HG03571 (cell line): Measurements from ENCODE around the gene DIPK1B.

ENCODE experiments used
- ATAC-seq: cut with Tn5 transposase; IDR thresholded peaks from one replicate; pipeline ENCODE4 v1.9.1; 2021; ENCODE audit not compliant: unreplicated experiment

Gene DIPK1B

DNA sequence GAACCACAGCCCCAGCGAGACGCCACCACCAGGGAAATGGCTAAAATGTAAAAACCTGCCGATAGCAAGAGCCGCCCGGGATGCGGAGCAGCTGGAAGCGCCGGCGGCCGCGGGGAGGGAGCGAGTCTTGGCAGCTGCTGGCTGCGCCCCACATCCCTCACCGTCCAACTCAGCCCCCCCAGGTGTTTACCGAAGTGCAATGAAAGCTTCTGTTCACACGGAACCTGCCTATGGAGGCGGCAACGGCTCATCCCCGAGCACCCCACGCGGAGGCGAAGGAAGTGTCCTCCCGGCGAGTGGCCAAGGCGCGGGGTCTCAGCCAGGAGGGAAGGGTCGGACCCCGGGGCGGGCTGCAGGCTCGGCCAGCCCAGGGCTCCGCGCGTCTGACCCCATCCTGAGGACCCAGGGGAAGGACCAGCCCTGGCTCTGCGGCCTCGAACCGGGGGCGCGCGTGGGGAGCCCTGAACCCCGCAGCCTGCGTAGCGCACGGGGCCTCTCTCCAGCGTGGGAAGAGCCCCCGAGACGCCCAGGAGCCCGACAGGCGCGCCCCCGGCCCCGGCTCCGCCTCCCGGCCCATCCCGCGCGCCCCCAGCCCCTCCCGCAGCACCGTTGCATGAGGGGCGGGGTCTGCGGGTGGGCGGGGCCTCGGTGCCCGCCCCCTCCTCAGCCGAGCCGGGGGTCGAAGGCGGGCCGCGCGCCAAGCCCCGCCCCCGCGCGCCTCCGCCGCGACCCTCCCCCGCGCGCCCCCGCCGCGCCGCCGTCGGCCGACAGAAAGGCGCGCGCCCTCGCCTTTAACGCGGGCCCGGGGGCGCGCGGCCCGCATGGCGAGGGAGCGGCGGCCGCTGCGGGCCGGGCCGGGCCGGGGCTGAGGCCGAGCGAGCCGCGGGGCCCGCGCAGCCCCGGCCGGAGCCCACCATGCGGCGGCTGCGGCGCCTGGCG, at the start of gene DIPK1B:
TSS of gene DIPK1B (plus strand) at position 822 of the 939 bp plus-strand sequence. CDS start at position 916, 94 bp downstream.
- ATAC-seq, result no peak

DNA sequence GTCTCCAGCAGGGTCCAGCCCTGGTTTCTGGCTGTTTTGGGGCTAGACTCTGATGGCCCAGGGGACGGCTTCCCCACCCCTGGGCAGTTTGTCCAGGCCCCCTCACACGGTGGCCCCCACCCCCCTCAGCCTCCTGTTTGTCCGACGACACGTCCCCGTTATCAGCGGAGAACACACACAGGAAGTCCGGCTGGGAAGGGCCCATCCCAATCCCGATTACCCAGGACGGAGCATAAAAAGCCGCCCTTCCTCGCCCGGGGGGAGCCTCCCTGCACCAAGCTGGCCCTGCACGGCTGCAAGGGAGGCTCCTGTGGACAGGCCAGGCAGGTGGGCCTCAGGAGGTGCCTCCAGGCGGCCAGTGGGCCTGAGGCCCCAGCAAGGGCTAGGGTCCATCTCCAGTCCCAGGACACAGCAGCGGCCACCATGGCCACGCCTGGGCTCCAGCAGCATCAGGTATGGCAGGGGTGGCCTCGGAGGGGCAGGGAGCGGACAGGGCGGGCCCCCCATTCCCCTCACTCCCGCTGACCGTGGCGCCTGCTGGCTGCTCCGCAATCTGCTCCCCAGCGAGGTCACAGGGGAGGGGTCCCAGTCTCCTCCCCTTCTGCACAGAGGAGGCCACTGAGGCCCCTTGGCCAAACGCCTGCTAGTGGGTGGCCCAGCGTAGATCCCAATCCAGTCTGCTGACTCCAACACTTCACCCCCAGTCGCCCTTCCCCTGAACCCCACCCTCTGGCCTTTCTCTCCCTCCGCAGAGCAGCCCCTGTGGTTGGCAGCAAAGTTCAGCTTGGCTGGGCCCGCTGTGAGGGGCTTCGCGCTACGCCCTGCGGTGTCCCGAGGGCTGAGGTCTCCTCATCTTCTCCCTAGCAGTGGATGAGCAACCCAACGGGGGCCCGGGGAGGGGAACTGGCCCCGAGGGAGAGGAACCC, 49.5 kb upstream of the DIPK1B start, which contains the start of gene EGFL7:
TSS of gene EGFL7 (plus strand) at position 261 of the 926 bp plus-strand sequence. CDS start 5,367 bp downstream, outside the sequence.
- no peak for ATAC-seq

DNA sequence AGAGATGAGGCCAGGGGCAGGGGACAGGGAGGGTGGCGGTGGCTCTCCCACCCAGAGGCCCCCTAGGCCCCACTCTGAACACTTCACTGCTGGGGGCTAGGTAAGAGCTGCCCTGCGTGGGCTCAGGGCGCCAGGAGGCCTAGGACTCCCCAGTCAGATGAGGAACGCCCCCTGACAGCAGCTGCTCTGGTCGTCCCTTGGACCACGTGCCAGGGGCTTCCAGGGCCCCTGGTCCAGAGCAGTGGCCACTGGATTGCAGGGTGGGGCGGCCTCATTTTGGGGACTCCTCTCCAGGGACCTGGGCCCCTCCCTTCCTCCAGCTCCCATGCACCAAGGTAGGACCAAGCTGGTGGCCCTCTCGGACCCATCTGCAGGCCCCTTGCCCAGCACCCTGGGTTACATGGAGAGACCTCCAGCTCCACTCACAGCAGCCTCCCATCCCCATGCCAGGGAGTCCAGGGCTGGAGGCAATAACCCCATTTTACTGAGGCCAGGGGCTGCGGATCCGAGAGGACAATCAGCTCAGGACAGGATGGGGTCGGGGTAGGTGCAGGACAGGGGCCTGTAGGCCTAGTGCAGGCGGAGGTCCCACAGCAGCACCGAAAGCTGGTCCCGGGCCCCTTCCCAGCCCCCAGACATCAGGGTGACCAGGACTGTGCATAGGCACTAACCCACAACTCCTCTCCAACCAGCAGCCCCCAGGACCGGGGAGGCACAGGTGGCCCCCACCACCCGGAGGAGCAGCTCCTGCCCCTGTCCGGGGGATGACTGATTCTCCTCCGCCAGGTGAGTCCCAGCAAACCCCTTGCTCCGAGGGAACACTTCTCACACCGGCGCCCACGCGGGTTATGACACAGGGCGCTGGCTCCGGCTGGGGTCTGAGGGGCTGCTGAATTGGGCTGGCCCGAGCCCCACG, 48.1 kb upstream of the DIPK1B start:
- no peak for ATAC-seq

DNA sequence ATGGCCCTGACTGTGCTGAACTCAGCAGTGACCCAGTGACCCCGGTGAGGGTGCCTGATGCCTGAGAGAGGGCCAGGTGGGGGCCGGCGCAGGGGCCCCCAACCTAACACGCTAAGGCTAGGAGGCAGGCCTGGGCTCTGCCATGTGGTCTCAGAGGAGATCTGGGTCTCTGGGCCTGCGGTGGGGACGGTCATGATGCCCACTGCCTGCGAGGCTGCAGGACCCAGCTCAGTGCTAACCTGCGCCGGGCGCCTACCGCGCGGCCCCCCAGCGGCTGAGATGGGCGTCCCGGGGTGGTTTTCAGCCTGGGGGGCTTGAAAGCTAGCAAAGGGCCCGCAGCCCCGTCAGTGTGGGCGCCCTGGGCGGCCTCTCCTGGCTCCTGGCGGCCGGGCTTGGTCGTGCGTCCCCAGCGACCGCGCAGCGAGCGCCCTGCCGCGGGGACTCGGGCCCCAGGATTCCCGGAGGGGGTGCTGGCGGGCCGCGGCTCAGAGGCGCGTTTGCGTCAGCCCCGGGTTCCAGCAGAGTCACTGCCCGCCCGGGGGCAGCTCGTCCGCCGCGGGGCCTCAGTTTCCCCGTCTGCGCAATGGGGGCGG, 47.2 kb upstream of the DIPK1B start:
- no peak for ATAC-seq

DNA sequence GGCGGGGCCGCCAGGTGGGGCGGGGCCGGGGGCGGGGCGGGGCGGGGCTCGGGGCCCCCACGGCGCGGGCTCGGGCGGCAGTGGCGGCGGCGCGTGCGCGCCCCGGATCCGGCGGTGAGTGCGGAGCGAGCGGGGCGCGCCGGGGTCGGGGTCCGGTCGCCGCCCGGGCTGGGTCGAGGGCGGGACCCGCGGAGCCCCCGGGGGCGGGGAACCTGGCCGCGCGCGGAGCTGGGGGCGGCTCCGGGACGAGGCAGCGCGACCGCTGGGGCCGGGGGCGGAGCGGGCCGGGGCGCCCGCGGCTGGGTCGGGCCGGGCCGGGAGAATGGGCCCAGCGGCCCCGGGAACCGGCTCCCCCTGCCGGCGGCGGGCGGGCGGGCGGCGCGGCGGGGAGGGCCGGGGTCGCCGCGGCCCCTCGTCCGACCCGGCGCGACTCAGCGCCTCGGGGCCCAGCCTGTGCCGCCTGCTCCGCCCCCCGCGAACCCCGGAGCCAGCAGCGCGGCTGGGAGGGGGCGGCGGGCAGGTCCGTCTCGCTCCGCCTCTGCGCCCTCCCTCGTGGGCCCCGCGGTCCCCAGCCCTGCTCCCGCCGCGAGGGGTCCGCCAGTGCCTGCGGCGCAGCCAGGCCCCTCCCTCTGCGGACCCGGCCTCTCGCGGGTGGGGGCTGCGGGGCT, 46.5 kb upstream of the DIPK1B start:
- no peak for ATAC-seq

DNA sequence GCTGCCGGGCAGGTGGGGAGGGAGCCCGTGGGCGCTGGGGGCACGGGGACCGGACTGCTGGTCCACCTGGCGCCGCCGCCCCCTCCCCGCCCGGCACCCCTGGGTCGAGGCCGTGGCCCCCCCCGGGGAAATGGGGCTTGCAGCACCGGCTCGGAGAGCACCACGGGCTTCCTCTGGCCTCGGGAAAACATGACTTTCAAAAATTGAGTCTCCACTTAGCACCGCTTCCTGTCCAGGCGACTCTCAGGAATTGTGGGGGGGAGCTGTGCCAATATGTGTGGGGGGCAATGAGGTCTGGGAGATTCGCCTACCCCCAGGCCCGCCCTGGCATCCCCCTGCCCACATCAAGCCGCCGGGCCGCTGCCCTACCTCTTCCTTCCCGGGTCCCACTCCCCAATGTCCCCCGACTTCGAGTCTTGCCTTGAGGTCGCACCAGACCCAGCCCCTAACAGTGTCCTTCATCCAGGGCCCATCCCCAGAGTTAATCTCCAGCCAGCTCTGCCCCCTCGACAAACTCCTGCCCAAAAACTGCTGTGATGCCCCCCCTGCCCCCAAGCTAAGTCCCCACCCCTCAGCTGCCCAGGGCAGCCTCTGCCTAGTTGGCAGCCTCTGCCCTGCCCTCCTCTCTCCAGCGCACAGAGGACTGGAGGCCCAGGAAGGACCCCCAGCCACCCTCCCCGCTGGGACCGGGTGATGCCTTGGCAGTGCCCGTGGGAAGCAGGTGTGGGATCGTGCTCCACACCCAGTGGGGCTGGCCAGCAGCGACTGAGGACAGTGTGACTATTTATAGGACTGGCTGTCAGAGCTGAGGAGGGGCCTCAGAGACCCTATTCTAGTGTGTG, 45.8 kb upstream of the DIPK1B start:
- no peak for ATAC-seq

DNA sequence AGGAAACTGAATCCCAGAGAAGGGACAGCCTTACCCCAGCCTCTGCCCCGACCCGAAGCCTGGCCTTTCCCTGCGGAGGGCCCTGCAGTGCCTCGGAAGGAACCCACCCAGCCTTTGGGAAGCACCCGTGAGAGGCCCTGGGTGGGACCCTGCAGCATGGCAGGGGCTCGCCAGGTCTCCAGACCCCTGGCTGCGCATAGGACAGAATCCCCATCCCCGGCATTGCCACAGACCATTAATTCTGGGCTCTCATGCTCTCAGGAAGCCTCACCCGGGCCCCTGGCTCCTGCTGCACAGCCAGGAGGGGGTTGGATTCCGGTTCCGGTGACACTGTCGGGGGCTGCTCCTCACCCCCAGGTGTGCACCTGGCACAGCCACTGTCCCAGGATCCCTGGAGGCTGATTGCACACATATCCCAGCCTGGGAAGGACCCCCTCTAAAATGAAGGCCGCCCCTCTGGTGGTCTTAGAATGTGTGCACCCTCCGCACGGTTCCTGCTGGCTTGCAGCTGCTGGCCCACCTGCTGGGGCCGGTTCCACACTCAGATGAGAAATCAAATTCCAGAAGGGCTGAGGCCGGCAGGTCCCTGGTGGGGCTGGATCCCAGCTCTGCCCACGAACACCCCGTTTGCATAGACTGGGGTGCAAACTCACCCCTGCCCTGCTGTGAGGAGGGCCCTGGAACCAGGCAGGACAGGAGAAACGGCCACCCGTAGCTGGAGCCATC, 45.0 kb upstream of the DIPK1B start:
- ATAC-seq, result no peak

DNA sequence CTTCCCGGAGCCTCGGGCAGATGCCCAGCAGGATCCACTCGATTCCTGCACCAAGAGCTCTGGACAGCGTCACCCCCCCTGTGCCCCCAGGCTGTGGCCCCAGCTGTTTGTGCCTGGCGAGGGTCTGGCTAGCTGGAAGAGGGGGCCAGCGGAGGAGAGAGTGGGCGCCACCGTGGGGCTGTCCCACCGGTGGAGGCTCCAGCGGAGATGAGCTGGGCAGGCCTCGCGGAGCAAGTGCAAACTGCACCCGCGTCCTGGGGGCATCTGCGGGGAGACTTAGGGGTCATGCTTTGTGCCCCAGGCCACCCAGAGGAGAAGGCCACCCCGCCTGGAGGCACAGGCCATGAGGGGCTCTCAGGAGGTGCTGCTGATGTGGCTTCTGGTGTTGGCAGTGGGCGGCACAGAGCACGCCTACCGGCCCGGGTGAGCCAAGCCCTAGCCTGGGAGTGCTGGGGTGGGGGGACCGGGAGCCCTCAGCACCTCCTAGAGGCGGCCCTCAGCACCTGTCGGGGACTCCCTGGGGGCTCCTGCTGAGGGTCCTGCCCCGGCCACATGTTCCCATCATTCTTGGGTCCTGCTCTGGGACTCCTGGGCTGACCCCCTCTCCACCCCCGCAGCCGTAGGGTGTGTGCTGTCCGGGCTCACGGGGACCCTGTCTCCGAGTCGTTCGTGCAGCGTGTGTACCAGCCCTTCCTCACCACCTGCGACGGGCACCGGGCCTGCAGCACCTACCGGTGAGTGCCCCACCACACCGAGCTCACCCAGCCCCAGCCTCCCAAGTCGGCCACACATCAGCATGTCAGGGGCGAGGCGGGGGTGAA, 44.2 kb upstream of the DIPK1B start:
- no peak for ATAC-seq

DNA sequence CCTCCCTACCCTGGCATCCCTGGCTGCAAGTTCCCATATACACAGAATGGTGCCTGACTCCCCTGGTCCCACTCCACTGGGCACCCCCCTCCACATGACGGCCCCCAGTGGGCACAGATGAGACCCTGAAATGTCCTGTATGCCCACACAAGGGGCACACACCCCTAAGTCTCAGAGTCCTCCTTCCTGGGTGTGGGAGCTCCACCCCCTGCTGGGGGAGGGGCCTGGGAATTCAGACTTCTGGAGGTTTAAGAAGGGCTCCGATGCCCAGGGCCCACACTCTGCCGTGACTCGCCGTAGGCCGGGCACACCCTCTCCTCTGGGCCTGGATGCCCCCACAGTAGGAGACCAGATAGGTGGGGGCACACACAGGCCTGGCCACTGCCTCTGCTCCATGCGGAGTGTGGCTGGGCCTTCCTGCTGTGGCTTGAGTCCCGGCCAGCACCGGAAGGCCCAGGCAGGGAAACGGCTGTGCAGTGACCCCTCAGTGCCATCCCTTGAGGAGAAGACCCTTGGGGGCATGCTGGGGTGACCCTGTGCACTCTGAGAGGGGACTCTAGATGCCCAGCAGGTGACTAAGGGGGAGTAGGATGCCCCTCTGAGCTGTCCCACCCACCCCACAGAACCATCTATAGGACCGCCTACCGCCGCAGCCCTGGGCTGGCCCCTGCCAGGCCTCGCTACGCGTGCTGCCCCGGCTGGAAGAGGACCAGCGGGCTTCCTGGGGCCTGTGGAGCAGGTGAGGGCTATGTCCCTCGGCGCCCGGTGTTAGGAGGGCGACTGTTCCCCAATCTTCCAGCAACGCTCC, 43.2 kb upstream of the DIPK1B start:
- ATAC-seq, result no peak

DNA sequence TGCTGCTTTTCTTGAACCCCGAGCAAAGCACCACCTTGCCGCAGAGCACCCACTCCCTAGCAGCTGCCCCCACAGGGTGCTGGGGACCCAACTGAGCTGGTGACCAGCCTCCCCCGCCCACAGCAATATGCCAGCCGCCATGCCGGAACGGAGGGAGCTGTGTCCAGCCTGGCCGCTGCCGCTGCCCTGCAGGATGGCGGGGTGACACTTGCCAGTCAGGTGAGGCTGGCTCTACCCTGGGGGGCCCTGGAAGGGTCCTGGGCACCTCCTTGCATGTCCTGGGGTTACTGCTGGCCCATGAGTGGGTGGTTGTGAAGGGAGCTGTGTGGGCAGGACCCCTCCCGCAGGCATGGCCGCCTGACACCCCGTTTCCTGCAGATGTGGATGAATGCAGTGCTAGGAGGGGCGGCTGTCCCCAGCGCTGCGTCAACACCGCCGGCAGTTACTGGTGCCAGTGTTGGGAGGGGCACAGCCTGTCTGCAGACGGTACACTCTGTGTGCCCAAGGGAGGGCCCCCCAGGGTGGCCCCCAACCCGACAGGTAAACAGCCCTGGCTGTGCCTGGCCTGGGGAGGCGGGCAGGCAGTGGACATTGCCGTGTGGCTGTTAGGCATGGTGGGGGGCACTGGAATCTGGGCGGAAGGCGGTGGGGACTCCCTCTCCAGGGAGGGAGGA, 42.4 kb upstream of the DIPK1B start:
- ATAC-seq, result no peak

DNA sequence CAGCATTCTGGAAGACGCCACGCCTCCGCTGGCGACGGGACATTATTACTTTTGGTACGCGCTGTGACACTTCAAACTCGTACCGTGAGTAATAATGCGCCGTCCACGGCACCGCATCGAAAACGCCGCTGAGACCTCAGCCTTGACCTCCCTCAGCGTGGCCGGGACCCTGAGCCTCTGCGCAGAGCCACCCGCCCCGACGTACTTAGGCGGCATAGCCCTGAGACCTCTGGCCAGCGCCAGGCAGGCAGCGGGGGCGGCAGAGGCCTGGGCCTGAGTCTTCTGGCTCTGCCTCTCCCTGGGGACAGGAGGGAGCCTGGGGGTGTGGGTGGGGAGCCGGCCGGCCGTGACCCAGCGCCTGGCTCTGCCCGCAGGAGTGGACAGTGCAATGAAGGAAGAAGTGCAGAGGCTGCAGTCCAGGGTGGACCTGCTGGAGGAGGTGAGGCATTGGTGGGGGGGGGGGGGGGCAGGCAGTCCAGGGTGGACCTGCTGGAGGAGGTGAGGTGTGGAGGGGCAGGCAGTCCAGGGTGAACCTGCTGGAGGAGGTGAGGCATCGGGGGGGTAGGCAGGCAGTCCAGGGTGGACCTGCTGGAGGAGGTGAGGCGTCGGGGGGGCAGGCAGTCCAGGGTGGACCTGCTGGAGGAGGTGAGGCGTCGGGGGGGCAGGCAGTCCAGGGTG, 41.7 kb upstream of the DIPK1B start:
- ATAC-seq, result no peak

DNA sequence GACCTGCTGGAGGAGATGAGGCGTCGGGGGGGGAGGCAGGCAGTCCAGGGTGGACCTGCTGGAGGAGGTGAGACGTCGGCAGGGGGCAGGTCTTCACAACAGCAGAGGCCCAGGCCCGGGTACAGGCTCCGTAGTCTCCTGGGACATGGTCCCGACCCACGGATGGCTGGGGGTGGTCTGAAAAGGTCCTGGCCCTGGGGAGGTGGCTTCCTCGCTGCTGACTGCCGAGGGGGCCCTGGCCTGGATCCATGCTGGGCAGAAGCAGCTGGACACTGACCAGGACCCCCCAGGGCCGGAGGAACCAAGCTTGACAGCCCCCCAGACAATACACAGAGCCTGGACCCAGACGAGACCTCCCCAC, 41.1 kb upstream of the DIPK1B start:
- ATAC-seq, result no peak

DNA sequence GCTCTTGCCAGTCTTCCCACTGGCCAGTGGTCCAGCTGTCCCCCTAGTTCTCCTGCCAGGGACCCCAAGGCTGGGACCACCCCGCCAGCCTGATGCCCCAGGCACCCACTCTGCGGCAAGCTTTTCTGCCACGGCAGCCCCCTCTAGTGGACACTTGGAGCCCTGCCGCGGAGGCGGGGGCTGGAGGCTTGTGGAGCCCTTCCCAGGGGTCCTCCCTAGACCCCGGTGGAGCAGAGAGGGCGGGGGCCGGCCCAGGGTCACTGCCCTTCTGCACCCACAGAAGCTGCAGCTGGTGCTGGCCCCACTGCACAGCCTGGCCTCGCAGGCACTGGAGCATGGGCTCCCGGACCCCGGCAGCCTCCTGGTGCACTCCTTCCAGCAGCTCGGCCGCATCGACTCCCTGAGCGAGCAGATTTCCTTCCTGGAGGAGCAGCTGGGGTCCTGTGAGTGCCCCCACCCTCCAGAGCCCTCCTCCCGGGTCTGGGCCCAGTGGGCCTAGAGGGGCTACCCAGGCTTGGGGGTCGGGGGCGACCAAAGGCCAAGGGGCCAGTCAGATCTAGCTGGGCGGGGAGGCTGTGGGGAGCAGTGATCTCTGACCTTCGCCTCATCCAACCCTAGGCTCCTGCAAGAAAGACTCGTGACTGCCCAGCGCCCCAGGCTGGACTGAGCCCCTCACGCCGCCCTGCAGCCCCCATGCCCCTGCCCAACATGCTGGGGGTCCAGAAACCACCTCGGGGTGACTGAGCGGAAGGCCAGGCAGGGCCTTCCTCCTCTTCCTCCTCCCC, 40.5 kb upstream of the DIPK1B start:
- no peak for ATAC-seq

DNA sequence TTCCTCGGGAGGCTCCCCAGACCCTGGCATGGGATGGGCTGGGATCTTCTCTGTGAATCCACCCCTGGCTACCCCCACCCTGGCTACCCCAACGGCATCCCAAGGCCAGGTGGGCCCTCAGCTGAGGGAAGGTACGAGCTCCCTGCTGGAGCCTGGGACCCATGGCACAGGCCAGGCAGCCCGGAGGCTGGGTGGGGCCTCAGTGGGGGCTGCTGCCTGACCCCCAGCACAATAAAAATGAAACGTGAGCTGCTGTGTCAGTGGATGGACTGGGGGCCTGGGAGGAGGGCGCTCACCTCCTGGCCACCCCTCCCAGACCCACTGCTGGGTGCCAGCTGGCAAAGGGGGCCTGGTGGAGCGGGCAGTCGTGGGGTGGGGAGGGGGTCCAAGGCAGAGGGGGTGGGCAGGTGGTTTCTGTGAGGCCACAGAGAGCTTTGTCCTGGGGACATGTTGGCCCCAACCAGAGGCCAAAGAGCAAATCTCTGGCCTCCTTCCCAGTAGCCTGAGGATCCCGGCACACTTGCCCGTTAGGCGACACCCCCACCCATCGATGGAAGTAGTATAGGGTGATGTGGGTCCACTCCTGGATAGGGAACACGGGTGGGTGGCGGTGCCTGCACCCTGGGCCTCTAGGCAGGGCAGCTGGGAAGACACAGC, 39.8 kb upstream of the DIPK1B start:
- ATAC-seq, result no peak
